Adipose tissue (tissue), 3 donors: ENCODE measurements around the gene ZIC3. TPM values are rescaled to one million over a fixed set of nuclear protein-coding genes. Genes with fewer than 3 reads are reported as not detected.

Experiments used
- H3K27ac ChIP-seq: one replicate; pipeline ENCODE4 v1.5.1; 2013; ENCODE audit warnings: low read depth, low read length
- WGBS, 3 donors: extraction: QIAGEN DNeasy Blood & Tissue Kit; methylation state at CpG; one replicate each; pipeline ENCODE4 v1.1.7; 2013; 5-methylcytosine and 5-hydroxymethylcytosine counted together
- polyA plus RNA-seq, 3 donors: library from polyadenylated mRNA; stranded (reverse); fragments of 200-250 nt; gene quantifications; one replicate each; pipeline ENCODE4 v1.2.3, GENCODE V29; 2013
- donor health status: healthy with polysubstance abuse.
- donor health status: Bipolar disorder and iron deficiency.
- donor health status: healthy.

Gene ZIC3
- polyA plus RNA-seq, 3 donors = not detected

DNA sequence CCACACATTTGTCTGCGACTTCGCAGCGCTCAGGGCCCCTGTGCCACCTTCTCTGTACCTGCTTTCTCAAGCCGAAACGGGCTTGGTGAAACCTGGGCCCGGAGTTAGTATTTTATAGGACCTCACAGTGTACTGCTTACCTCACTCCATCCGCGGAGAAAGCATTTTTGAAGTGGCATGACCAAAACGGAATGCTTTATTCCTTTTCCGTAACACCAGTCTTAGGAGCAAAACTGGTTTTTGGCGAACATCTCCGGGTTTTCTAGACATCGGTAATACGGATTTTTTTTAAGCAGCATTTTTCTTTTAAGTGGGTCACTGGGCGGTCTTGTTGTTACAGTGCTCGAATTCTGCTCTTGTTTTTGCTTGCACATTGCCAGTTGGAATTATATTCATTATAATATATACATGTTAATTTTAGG is 3.6 kb downstream of the ZIC3 start:
- WGBS, 3 donors = 5 to 18% (median 9%) methylated on average over 16 of the region's 16 CpGs
- no peak overlapping the region for H3K27ac ChIP-seq

DNA sequence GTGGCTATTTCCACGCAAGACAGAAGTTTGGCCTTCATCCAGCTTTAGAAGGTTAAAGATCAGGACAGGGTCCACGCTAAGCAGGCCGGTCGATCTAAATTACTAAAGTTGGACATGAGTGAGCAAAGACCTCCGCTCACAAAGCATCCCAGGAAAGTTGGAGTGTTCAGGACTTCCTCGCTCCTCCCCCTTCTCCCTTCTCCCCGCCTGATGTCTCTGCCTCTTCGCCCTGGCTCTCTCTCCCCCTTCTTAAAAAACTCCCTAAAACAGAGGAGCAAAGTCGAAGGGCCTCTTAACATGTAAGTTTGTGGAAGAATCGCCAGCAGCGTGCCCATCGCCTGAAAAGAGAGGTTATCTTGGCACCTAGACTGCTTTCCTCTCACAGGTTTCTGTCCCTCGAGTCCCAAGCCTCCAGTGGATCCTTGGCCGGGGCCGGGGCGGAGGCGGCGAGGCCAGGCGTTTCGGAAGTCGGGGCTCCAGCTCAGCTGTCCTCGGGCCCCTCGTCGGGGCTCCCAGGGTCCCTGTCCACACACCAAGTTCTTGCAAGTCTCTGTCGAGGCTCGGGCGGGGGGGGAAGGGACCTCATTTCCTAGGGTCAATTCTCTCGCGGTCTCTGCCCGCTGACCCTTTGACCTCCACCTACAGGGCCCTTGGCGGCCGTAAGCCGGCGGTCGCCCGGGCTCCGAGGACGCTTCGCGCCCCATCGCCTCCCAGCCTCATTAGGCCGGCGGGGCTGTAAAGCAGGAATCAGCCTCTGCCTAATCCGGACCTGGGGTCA is 7.6 kb downstream of the ZIC3 start:
- 7 to 26% (median 12%) methylated on average over 27 to 44 of the region's 44 CpGs for WGBS, 3 donors
- H3K27ac ChIP-seq = no peak overlapping the region

DNA sequence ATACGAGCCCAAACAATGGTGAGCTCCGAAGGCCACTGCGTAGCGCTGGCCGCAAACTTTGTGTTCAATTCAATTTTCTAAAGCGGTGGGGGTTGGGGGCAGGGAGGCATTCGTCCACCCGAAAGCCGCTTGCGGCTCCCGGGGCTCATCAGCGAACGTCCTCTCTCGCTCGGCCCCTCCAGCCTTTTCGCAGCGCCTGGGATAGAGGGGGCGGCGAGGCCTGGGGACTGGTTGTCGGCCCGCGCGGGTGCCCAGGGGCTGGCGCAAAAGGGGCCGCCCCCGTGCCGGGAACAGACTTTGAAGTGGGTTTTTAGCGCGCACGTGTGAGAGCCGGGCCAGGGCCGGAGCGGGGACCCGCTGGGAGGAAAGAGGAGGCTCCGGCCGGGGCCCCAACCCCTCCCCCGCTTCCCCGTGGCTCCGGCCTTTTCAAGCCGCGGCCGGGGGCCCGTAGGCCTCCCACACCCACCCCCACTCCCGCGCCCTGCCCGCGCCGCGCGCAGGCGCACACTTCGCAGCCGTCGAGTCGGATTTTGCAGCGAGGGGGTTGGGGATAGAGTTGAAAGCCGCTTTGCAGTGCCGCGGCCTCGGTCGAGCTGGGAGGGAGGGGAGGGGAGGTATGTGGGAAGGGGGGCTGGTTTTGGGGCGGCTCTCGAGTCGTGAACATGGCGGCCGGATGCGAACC is 8.3 kb downstream of the ZIC3 start:
- 3 to 25% (median 4%) methylated on average over 36 to 67 of the region's 67 CpGs for WGBS, 3 donors
- H3K27ac ChIP-seq = no peak overlapping the region

DNA sequence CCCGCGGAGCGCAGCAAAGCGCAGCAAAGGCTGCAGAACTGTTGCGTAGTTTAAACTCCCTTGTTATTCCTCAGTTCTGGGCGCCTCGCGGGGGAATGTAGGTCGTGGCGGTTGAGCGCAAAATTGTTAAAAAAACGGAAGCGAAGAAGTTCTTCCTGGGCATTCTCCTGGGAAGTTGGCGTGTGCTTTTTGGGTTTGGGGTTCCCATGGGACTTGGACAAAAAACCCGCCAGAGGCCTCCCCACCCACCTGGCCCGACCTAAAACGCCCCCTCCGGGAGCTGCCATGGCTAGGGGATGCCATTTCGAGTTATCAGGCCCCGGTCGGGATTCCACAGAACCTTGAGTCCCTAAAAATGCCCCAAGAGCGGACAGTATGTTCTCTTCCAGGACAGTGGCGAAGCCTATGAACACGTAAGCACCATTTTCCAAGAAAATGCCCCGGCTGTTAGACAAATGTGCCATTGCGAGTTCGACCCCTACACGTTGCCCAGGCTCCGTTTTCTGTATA is 8.9 kb downstream of the ZIC3 start:
- 8 to 30% (median 11%) methylated on average over 26 to 29 of the region's 29 CpGs for whole genome bisulfite sequencing, 3 donors
- H3K27ac ChIP-seq = no peak overlapping the region

DNA sequence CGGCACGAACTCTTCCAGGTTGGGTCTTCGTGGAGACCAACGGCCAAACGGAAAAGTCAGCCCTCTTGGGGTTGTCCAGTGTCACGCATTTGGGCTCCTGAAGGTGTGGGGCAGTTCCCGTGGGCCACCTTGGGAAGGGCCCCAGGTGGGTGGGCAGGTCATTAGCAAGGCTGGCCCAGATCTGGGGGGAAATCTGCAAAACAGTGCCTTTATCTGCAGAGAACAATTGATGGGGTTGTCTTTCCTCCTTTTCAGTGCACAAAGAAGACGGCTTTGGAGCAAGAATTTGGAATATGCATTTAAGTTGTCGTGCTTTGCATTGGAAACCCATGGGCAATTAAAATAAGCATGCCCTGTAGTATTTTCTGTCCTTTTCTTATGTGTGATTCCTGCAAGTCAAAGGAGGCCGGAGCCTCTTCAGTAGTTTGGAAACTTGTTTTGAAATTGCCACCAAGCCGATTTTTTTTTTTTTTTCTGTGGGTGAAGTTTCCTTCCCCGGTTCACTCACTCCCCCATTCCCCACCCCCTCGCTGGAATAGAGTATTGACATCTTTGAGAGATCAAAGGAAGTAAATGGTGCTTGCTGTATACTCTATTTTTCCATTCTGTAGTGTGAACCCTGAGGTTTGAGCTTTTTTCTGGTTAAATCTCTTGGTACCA is 9.8 kb downstream of the ZIC3 start:
- H3K27ac ChIP-seq = no peak overlapping the region
- WGBS, 3 donors = 11 to 29% (median 24%) methylated on average over 12 to 13 of the region's 13 CpGs

DNA sequence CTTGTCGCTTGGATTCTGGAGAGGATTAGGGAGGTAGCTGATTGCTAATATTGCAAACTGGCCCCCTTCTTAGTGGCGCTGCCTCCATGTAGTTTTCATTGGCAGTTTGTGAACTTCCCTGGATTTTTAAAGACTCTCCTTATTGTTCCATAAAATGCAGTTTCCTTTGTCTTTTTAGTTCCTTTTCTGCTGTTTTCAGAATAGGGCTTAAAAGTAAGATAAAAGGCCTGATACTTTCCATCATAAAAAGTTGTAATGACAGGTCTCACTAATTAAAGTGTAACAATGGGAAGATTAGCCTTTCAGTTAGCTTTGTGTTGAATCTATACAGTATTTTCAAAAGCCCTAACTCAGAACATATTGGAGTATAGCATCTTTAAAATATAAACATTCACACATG is 21.2 kb downstream of the ZIC3 start:
- no peak overlapping the region for H3K27ac ChIP-seq
- WGBS, 3 donors = 44 to 60% (median 44%) methylated on average over 2 of the region's 2 CpGs

DNA sequence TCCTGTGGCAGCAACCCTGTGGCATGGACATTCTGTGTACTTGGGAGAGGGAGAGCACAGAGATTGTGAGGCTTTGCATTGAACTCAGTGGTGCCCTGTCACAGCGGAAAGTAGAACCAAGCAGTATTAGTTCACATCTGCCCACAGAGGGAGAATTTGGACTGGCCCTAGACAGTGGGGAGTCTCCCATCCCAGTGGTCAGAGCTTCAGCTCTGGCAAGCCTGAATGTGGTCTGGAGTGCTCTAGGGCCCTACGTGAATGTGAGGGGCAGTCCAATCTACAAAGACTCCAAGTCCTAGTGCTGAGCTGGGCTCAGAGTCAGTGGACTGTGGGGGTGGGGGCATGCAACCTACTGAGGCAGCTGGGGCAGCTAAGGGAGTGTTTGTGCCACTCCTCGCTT is 34.8 kb downstream of the ZIC3 start:
- H3K27ac ChIP-seq = no peak overlapping the region
- WGBS, 3 donors = 85 to 88% (median 87%) methylated on average over 3 of the region's 3 CpGs
